Measurements from ENCODE around the gene RHOH.

GRCh38 chr4:40216622-40217366 is 20.0 kb downstream of the RHOH start:
- TF ChIP-seq CTCF (conservative IDR thresholded peaks at IDR 0.05) (no peak), EZH2 (IDR thresholded peaks at IDR 0.05; ENCODE audit: low read depth) (no peak)

Measured in PC-9 (cell line).